ENCODE measurements around the gene TRDMT1. TPM values are rescaled to one million over a fixed set of nuclear protein-coding genes. Genes with fewer than 3 reads are reported as not detected.

TRDMT1 gene
- total and polyA plus RNA-seq, 2 donors (not counting 1 experiment from before 2014, with no cell fraction given) = 5.8 to 7.0 TPM

GRCh38 chr10:17109475-17110207 lies 91.8 kb downstream of the TRDMT1 start:
- no peak overlapping the region for H3K27ac ChIP-seq (ENCODE audit: insufficient read depth, low read length)
- no peaks in the 10 kb centered on the region for H3K79me2 ChIP-seq (ENCODE audit: control insufficient read depth, insufficient read depth, low read length)
- no peak for TF ChIP-seq EZH2 (IDR thresholded peaks at IDR 0.05; ENCODE audit: low read length, missing control alignments)
- no peak for TF ChIP-seq CTCF (conservative IDR thresholded peaks at IDR 0.05 in 1 of 2, IDR thresholded peaks at IDR 0.05 in 1 of 2; ENCODE audit: low read depth in 1 of 2, low read length in 2 of 2)
- H3K36me3 ChIP-seq (ENCODE audit: control insufficient read depth, insufficient read depth, low read length) = no peaks in the 10 kb centered on the region
- no peaks in the 10 kb centered on the region for H3K27me3 ChIP-seq (ENCODE audit: control insufficient read depth, insufficient read depth, low read length)
- peak; percentile 82 to 84 for DNase-seq (ENCODE audit: low read depth in 2 of 2)
- no peak overlapping the region for H3K4me2 ChIP-seq (ENCODE audit: extremely low read depth, insufficient read depth, low read length)
- peaks cover 2% of the 10 kb centered on the region for H3K4me1 ChIP-seq (ENCODE audit: control insufficient read depth, extremely low read depth, insufficient read depth, low read length)
- H3K4me3 ChIP-seq (replicated peaks in 1 of 4; ENCODE audit: control extremely low read depth in 1 of 4, insufficient read depth in 1 of 4, low read depth in 3 of 4, low read length in 4 of 4) = no peak overlapping the region
- H4K20me1 ChIP-seq (ENCODE audit: control insufficient read depth, extremely low read depth, insufficient read depth, low read length) = no peaks in the 10 kb centered on the region
- no peak overlapping the region for H2AFZ ChIP-seq (ENCODE audit: low read length)
- H3K9ac ChIP-seq (ENCODE audit: insufficient read depth, low read length) = no peak overlapping the region
- no peaks in the 10 kb centered on the region for H3K9me3 ChIP-seq (ENCODE audit: control insufficient read depth, insufficient read depth, low read depth, low read length)

GRCh38 chr10:17109046-17109445 lies 92.4 kb downstream of the TRDMT1 start:
- no peak for DNase-seq (ENCODE audit: low read depth in 2 of 2)
- Histone ChIP-seq H3K9ac (ENCODE audit: insufficient read depth, low read length) (no peak overlapping the region), H3K36me3 (ENCODE audit: control insufficient read depth, insufficient read depth, low read length) (no peaks in the 10 kb centered on the region), H2AFZ (ENCODE audit: low read length) (no peak overlapping the region), H3K9me3 (ENCODE audit: control insufficient read depth, insufficient read depth, low read depth, low read length) (no peaks in the 10 kb centered on the region), H3K27me3 (ENCODE audit: control insufficient read depth, insufficient read depth, low read length) (no peaks in the 10 kb centered on the region), H3K27ac (ENCODE audit: insufficient read depth, low read length) (no peak overlapping the region), H3K4me2 (ENCODE audit: extremely low read depth, insufficient read depth, low read length) (no peak overlapping the region), H3K4me3 (replicated peaks in 1 of 4; ENCODE audit: control extremely low read depth in 1 of 4, insufficient read depth in 1 of 4, low read depth in 3 of 4, low read length in 4 of 4) (no peak overlapping the region), H4K20me1 (ENCODE audit: control insufficient read depth, extremely low read depth, insufficient read depth, low read length) (no peaks in the 10 kb centered on the region), H3K4me1 (ENCODE audit: control insufficient read depth, extremely low read depth, insufficient read depth, low read length) (peaks cover 2% of the 10 kb centered on the region), H3K79me2 (ENCODE audit: control insufficient read depth, insufficient read depth, low read length) (no peaks in the 10 kb centered on the region)
- TF ChIP-seq EZH2 (IDR thresholded peaks at IDR 0.05; ENCODE audit: low read length, missing control alignments) (no peak), CTCF (conservative IDR thresholded peaks at IDR 0.05 in 1 of 2, IDR thresholded peaks at IDR 0.05 in 1 of 2; ENCODE audit: low read depth in 1 of 2, low read length in 2 of 2) (no peak)

GRCh38 chr10:17106991-17107390 lies 94.5 kb downstream of the TRDMT1 start:
- no peak overlapping the region for H3K27ac ChIP-seq (ENCODE audit: insufficient read depth, low read length)
- H3K4me1 ChIP-seq (ENCODE audit: control insufficient read depth, extremely low read depth, insufficient read depth, low read length) = peaks cover 2% of the 10 kb centered on the region
- no peak overlapping the region for H3K4me2 ChIP-seq (ENCODE audit: extremely low read depth, insufficient read depth, low read length)
- no peak for DNase-seq (ENCODE audit: low read depth in 2 of 2)
- no peak overlapping the region for H3K4me3 ChIP-seq (replicated peaks in 1 of 4; ENCODE audit: control extremely low read depth in 1 of 4, insufficient read depth in 1 of 4, low read depth in 3 of 4, low read length in 4 of 4)
- no peaks in the 10 kb centered on the region for H3K36me3 ChIP-seq (ENCODE audit: control insufficient read depth, insufficient read depth, low read length)
- no peak overlapping the region for H3K9ac ChIP-seq (ENCODE audit: insufficient read depth, low read length)
- no peaks in the 10 kb centered on the region for H3K27me3 ChIP-seq (ENCODE audit: control insufficient read depth, insufficient read depth, low read length)
- H3K79me2 ChIP-seq (ENCODE audit: control insufficient read depth, insufficient read depth, low read length) = no peaks in the 10 kb centered on the region
- no peaks in the 10 kb centered on the region for H4K20me1 ChIP-seq (ENCODE audit: control insufficient read depth, extremely low read depth, insufficient read depth, low read length)
- H2AFZ ChIP-seq (ENCODE audit: low read length) = no peak overlapping the region
- TF ChIP-seq CTCF (conservative IDR thresholded peaks at IDR 0.05 in 1 of 2, IDR thresholded peaks at IDR 0.05 in 1 of 2; ENCODE audit: low read depth in 1 of 2, low read length in 2 of 2) = no peak
- no peak for TF ChIP-seq EZH2 (IDR thresholded peaks at IDR 0.05; ENCODE audit: low read length, missing control alignments)
- no peaks in the 10 kb centered on the region for H3K9me3 ChIP-seq (ENCODE audit: control insufficient read depth, insufficient read depth, low read depth, low read length)
